PC-3 (cell line): ENCODE results near the gene CACNG5.

Experiments
- EZH2 ChIP-seq: fragments of 300-600 bp; sonication (generic); IDR thresholded peaks from one replicate; pipeline ENCODE4 v1.6.1; 2017; ENCODE audit warnings: antibody characterized with exemption, mild to moderate bottlenecking, low read length; ENCODE audit not compliant: unreplicated experiment
- EZH2phosphoT487 ChIP-seq: fragments of 300-600 bp; sonication (generic); IDR thresholded peaks from 2 replicates; pipeline ENCODE4 v1.6.1; 2018; ENCODE audit warnings: mild to moderate bottlenecking, antibody characterized with exemption, low read length, borderline replicate concordance
- TF ChIP-seq, protein P1 (sequence below): fragments of 300-600 bp; sonication (generic); conservative IDR thresholded peaks from 2 replicates; pipeline ENCODE4 v1.5.1; 2017; ENCODE audit warnings: antibody characterized with exemption, low read depth, mild to moderate bottlenecking, low read length

DNA sequence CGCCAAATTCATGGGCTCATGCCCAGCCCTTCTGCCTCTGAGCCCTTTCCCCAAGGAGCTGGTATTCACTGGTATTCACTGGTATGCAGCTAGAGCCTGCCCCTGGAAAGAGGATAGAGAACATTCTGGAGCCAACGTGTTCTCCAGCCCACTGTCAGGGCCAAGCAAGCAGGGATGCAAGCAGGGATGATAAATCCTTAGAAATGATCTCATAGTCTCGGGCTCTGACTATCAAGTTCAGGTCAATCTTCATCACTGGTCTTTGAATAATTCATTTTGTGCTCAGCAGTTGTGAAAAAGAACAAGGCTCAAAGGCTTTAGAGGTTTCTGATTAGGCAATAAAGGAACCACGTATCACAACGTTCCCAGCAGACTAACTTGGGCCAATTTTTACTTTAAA, 57.3 kb downstream of the CACNG5 start:
- TF ChIP-seq, protein P1, sequence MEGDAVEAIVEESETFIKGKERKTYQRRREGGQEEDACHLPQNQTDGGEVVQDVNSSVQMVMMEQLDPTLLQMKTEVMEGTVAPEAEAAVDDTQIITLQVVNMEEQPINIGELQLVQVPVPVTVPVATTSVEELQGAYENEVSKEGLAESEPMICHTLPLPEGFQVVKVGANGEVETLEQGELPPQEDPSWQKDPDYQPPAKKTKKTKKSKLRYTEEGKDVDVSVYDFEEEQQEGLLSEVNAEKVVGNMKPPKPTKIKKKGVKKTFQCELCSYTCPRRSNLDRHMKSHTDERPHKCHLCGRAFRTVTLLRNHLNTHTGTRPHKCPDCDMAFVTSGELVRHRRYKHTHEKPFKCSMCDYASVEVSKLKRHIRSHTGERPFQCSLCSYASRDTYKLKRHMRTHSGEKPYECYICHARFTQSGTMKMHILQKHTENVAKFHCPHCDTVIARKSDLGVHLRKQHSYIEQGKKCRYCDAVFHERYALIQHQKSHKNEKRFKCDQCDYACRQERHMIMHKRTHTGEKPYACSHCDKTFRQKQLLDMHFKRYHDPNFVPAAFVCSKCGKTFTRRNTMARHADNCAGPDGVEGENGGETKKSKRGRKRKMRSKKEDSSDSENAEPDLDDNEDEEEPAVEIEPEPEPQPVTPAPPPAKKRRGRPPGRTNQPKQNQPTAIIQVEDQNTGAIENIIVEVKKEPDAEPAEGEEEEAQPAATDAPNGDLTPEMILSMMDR, result no peak
- TF ChIP-seq EZH2phosphoT487 (no peak), EZH2 (no peak)
